B cell (primary cell): ENCODE measurements around the gene EPHB1.

ENCODE experiments used
- CTCF ChIP-seq: fragments of 200-600 bp; IDR thresholded peaks from one replicate; pipeline ENCODE4 v1.8.0; 2022; ENCODE audit warnings: antibody characterized with exemption, mild to moderate bottlenecking
- EZH2 ChIP-seq: IDR thresholded peaks from 2 replicates; pipeline ENCODE4 v1.6.1; 2012; ENCODE audit warnings: borderline replicate concordance, low read depth, mild to moderate bottlenecking, moderate library complexity, low read length; ENCODE audit not compliant: insufficient read depth, poor library complexity, severe bottlenecking

DNA sequence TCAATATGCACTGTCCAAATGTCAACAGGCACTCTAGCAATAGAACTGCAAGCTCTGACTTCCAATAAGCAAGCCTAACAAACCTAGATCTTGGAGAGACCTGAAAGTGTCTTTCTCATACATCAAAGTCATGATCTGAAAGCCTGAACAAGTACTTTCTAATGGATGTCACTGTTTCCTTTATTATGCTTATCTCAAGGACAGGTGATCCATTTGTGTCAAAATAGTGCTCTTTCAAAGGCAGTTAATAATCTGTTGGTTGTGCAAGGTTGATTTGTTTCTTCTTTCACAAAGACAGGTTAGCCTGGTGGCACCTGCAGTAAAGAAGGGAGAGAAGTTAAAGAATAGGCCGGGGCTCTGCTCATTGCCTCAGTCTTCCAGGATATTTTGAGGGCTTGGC lies 146.8 kb downstream of the EPHB1 start:
- TF ChIP-seq EZH2: no peak
- TF ChIP-seq CTCF: no peak
